HG02943 (cell line): ENCODE data around the gene KCNK3.

Experiments used
- ATAC-seq: cut with Tn5 transposase; IDR thresholded peaks from one replicate; pipeline ENCODE4 v1.9.1; 2021; ENCODE audit warnings: mild to moderate bottlenecking, low read depth, moderate library complexity; ENCODE audit not compliant: unreplicated experiment

Gene KCNK3

GRCh38 chr2:26724784-26725520 is 32.4 kb downstream of the KCNK3 start:
- ATAC-seq = no peak

GRCh38 chr2:26725521-26725820 is 32.9 kb downstream of the KCNK3 start:
- ATAC-seq = no peak

- ATAC-seq = no peak
Measured at GRCh38 chr2:26726228-26726627, 33.7 kb downstream of the KCNK3 start.

GRCh38 chr2:26727641-26728561 is 35.4 kb downstream of the KCNK3 start:
- ATAC-seq = no peak

GRCh38 chr2:26729311-26729710 is 36.8 kb downstream of the KCNK3 start:
- ATAC-seq = no peak

GRCh38 chr2:26730549-26731344 is 38.2 kb downstream of the KCNK3 start:
- ATAC-seq = no peak

- ATAC-seq = no peak
Measured at GRCh38 chr2:26731714-26732113, 39.2 kb downstream of the KCNK3 start.

- no peak for ATAC-seq
Measured at GRCh38 chr2:26732446-26732845, 39.9 kb downstream of the KCNK3 start.

- ATAC-seq = no peak
Measured at GRCh38 chr2:26733413-26733812, 40.9 kb downstream of the KCNK3 start.

GRCh38 chr2:26735097-26735496 is 42.6 kb downstream of the KCNK3 start:
- no peak for ATAC-seq

GRCh38 chr2:26735883-26736588 is 43.5 kb downstream of the KCNK3 start:
- no peak for ATAC-seq

- ATAC-seq = no peak
Measured at GRCh38 chr2:26737221-26737620, 44.7 kb downstream of the KCNK3 start.

GRCh38 chr2:26738481-26738880 is 46.0 kb downstream of the KCNK3 start:
- no peak for ATAC-seq

- ATAC-seq = no peak
Measured at GRCh38 chr2:26739514-26739913, 47.0 kb downstream of the KCNK3 start.

- ATAC-seq = no peak
Measured at GRCh38 chr2:26740346-26740745, 47.8 kb downstream of the KCNK3 start.

GRCh38 chr2:26740890-26741302 is 48.4 kb downstream of the KCNK3 start:
- no peak for ATAC-seq

GRCh38 chr2:26742048-26742770 is 49.7 kb downstream of the KCNK3 start:
- no peak for ATAC-seq

GRCh38 chr2:26743852-26744251 is 51.3 kb downstream of the KCNK3 start:
- ATAC-seq = no peak

- ATAC-seq = no peak
Measured at GRCh38 chr2:26744953-26745352, 52.4 kb downstream of the KCNK3 start.
